HepG2 (cell line): ENCODE results near the gene BCL2. TPM values are rescaled to one million over a fixed set of nuclear protein-coding genes. Genes with fewer than 3 reads are reported as not detected.

Source experiments
- ATAC-seq: fragments of 200-7000 bp; cut with Tn5 transposase; 3 replicates; pipeline ENCODE4 v1.9.1; 2020; ENCODE audit warnings: mild to moderate bottlenecking, moderate library complexity
- BruUV-seq: library from RNA; stranded (reverse); fragments of 400-500 nt; replicated peaks from 2 replicates; lab custom pipeline; 2021; lab: Mats Ljungman, UMichigan
- CTCF ChIA-PET: fragments of 300-600 bp; formaldehyde crosslinking; extraction: SDS; loops from one replicate; lab custom pipeline; 2021; ENCODE audit warnings: low total read pairs, inconsistent platforms, low intra/inter-chr PET ratio; lab: Yijun Ruan, JAX
- POLR2A ChIA-PET: fragments of 350-600 bp; sonication (Branson Sonifier 250); formaldehyde crosslinking; loops from one replicate; lab custom pipeline; 2020; ENCODE audit warnings: antibody characterized with exemption, inconsistent platforms; lab: Yijun Ruan, JAX
- DNase-seq: peaks from one replicate; pipeline ENCODE4 v3.0.0-alpha.2; 2015; ENCODE audit warnings: low spot score
- FAIRE-seq: peaks from 3 replicates; lab custom pipeline; 2011; peaks lifted over from hg19 to GRCh38; lab: Jason Lieb, UNC
- H2AFZ ChIP-seq: one replicate; pipeline ENCODE4 v1.6.1; 2011; ENCODE audit warnings: low read length, inconsistent platforms
- H3K27ac ChIP-seq: fragments of 300-600 bp; 3 replicates; pipeline ENCODE4 v1.8.0; 2011; ENCODE audit warnings: mixed run types, mild to moderate bottlenecking, mixed read lengths, low read length, inconsistent platforms; ENCODE audit not compliant: insufficient read depth; ENCODE audit errors: extremely low read length
- H3K27me3 ChIP-seq, 2 experiments: fragments of 200-600 bp in 1 of 2; 2 replicates in 1 of 2; 3 replicates in 1 of 2; pipeline versions ENCODE4 v1.6.0 to v1.8.0; 2011; ENCODE audit warnings: low read length in 2 of 2, mild to moderate bottlenecking in 2 of 2, moderate library complexity in 2 of 2, inconsistent platforms in 1 of 2; ENCODE audit not compliant: insufficient read depth in 2 of 2, control insufficient read depth in 1 of 2
- H3K36me3 ChIP-seq, 2 experiments: fragments of 200-600 bp in 1 of 2; replicated peaks in 1 of 2; 2 replicates in 1 of 2; 3 replicates in 1 of 2; pipeline versions ENCODE4 v1.5.1 to v1.8.0; 2011; ENCODE audit warnings: low read length in 2 of 2, inconsistent platforms in 1 of 2; ENCODE audit not compliant: insufficient read depth in 2 of 2, control insufficient read depth in 1 of 2
- H3K4me1 ChIP-seq: 2 replicates; pipeline ENCODE4 v1.5.1; 2012; ENCODE audit warnings: low read length, inconsistent platforms; ENCODE audit not compliant: insufficient read depth
- H3K4me2 ChIP-seq: 2 replicates; pipeline ENCODE4 v1.6.0; 2011; ENCODE audit warnings: low read depth, low read length, inconsistent platforms
- H3K4me3 ChIP-seq, 3 experiments: fragments of 200-600 bp in 1 of 3; sonication (generic), shearing (Covaris generic) in 1 of 3; replicated peaks in 1 of 3; 2 replicates each; pipeline ENCODE4 v1.5.1; 2011 to 2016; ENCODE audit warnings: low read length in 3 of 3, inconsistent platforms in 2 of 3, low read depth in 2 of 3, mild to moderate bottlenecking in 2 of 3, control low read depth in 1 of 3, mixed read lengths in 1 of 3; ENCODE audit not compliant: insufficient read depth in 1 of 3
- H3K79me2 ChIP-seq: one replicate; pipeline ENCODE4 v1.6.1; 2011; ENCODE audit warnings: low read length, inconsistent platforms; ENCODE audit not compliant: insufficient read depth
- H3K9ac ChIP-seq: 2 replicates; pipeline ENCODE4 v1.6.0; 2011; ENCODE audit warnings: mild to moderate bottlenecking, low read depth, low read length, inconsistent platforms; ENCODE audit not compliant: insufficient read depth
- H3K9me3 ChIP-seq: 2 replicates; pipeline ENCODE4 v1.5.1; 2012; ENCODE audit warnings: mild to moderate bottlenecking, low read length
- H4K20me1 ChIP-seq: 2 replicates; pipeline ENCODE4 v1.6.0; 2011; ENCODE audit warnings: inconsistent platforms, mild to moderate bottlenecking, low read length, moderate library complexity; ENCODE audit not compliant: insufficient read depth
- CEBPB ChIP-seq: IDR thresholded peaks from 2 replicates; pipeline ENCODE4 v1.6.1; 2011; ENCODE audit warnings: low read depth, low read length, improper control_type of control experiment, borderline replicate concordance
- FOSL1 ChIP-seq: sonication (generic); formaldehyde crosslinking; IDR thresholded peaks from 2 replicates; pipeline ENCODE4 v1.9.0; 2021; ENCODE audit warnings: missing genetic modification reagents, borderline replicate concordance
- NFE2L2 ChIP-seq: fragments of 150-350 bp; IDR thresholded peaks from 2 replicates; pipeline ENCODE4 v1.6.1; 2014; ENCODE audit warnings: low read length
- POLR2A ChIP-seq, 2 experiments: IDR thresholded peaks; 2 replicates each; pipeline ENCODE4 v1.6.1; 2011; ENCODE audit warnings: low read depth in 2 of 2, low read length in 2 of 2, mild to moderate bottlenecking in 1 of 2, moderate library complexity in 1 of 2; ENCODE audit not compliant: insufficient read depth in 1 of 2
- SUZ12 ChIP-seq: fragments of 150-350 bp; IDR thresholded peaks from 2 replicates; pipeline ENCODE4 v1.6.1; 2014; ENCODE audit warnings: low read depth, low read length
- ZFP91 ChIP-seq: sonication (generic); formaldehyde crosslinking; IDR thresholded peaks from 2 replicates; pipeline ENCODE4 v1.9.0; 2022; ENCODE audit warnings: missing genetic modification reagents, mild to moderate bottlenecking, borderline replicate concordance
- ZNF234 ChIP-seq: sonication (generic); formaldehyde crosslinking; conservative IDR thresholded peaks from 2 replicates; pipeline ENCODE4 v1.5.1; 2020; ENCODE audit warnings: mild to moderate bottlenecking, missing genetic modification reagents
- ZNF274 ChIP-seq: sonication (generic); formaldehyde crosslinking; IDR thresholded peaks from 2 replicates; pipeline ENCODE4 v1.5.1; 2020; ENCODE audit warnings: mild to moderate bottlenecking, missing genetic modification reagents
- ZNF460 ChIP-seq: sonication (generic); formaldehyde crosslinking; IDR thresholded peaks from 2 replicates; pipeline ENCODE4 v1.5.1; 2020; ENCODE audit warnings: missing genetic modification reagents, mild to moderate bottlenecking, borderline replicate concordance
- WGBS: methylation state at CpG from one replicate; pipeline ENCODE4 v1.1.6; 2017; ENCODE audit warnings: low lambda C conversion rate; 5-methylcytosine and 5-hydroxymethylcytosine counted together
- in situ Hi-C: cut with HindIII; loops from 2 replicates; pipeline ENCODE4 v1.10.0; 2017; ENCODE audit warnings: low pct_unique_long_range_greater_than_20kb; ENCODE audit not compliant: extremely low pct_ligation_motif_present
- intact Hi-C: fragments of 100-400 bp; cut with micrococcal nuclease; formaldehyde crosslinking; loops from one replicate; pipeline ENCODE4 v1.10.0; 2022; ENCODE audit not compliant: unreplicated experiment
- polyA plus RNA-seq, 8 experiments: library from polyadenylated mRNA; depleted of rRNA in 3 of 8; stranded (reverse) in 7 of 8; unstranded in 1 of 8; fragments of >200 nt; fragmentation: Illumina TruSeq in 4 of 8; extraction: Trizol in 4 of 8; gene quantifications; 2 replicates each; pipeline versions ENCODE4 v1.2.1 to v1.2.3, GENCODE V29; 2011 to 2016; ENCODE audit warnings: low read depth in 4 of 8, missing spikeins in 1 of 8, mixed read lengths in 1 of 8; ENCODE audit not compliant: insufficient read depth in 1 of 8
- total RNA-seq, 5 experiments: library from RNA; depleted of rRNA; stranded (reverse); fragments of >200 nt; fragmentation: Illumina TruSeq; extraction: Trizol; gene quantifications; 2 replicates each; pipeline ENCODE4 v1.2.3, GENCODE V29; 2016; ENCODE audit warnings: low read depth in 1 of 5
- TF ChIP-seq, protein P1 (sequence below): sonication (generic); formaldehyde crosslinking; IDR thresholded peaks from 2 replicates; pipeline ENCODE4 v1.4.0; 2020; ENCODE audit warnings: low read depth, missing genetic modification reagents

BCL2 gene
- total and polyA plus RNA-seq, 2 of the 13 experiments (the other 11 are each of a cell fraction or from before 2014, with no cell fraction given): 0.07 to 0.53 TPM

DNA sequence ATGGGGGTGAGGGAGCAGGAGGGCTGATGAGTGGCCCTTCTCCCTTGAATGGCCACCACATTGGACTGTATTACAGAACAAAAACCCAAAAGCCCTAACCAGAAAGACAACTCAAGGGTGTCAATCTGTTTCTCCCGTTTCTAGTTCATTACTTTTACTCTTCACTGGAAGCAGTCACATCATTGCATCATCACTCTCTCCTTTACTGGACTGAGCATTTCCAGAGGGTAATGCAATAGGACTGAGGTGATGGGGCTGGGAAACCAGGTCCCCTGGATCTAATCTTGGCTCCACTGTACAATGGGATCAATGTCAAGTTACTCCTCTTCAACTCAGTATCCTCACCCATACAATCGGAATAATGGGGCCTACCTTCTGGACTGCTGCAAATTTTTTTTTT lies 56.1 kb downstream of the BCL2 start:
- no peak for ATAC-seq
- intact Hi-C loops: no loop called here
- 0% methylated on average over 2 of the region's 2 CpGs for WGBS
- peaks cover 0 to 1% of the 10 kb centered on the region in 2 experiments; a peak in 2 of 5 replicates for H3K27me3 ChIP-seq
- no peak for DNase-seq
- no peak for TF ChIP-seq ZNF274 (CRISPR knock-in tag)
- TF ChIP-seq FOSL1 (CRISPR knock-in tag): no peak
- TF ChIP-seq CEBPB: peak; percentile 57; the same call in 1 of the 2 replicates
- no peak for TF ChIP-seq SUZ12
- TF ChIP-seq NFE2L2: no peak
- H3K36me3 ChIP-seq: no peaks in the 10 kb centered on the region
- H3K9ac ChIP-seq: no peak overlapping the region
- no TSS peak for BruUV-seq
- FAIRE-seq: no peak
- H4K20me1 ChIP-seq: no peaks in the 10 kb centered on the region
- in situ Hi-C loops: no loop called here
- CTCF ChIA-PET: no interaction called here
- no peak overlapping the region for H3K4me3 ChIP-seq
- H2AFZ ChIP-seq: no peak overlapping the region
- no peak overlapping the region for H3K27ac ChIP-seq
- no peaks in the 10 kb centered on the region for H3K9me3 ChIP-seq
- POLR2A ChIA-PET: no interaction called here
- no peaks in the 10 kb centered on the region for H3K4me1 ChIP-seq
- H3K79me2 ChIP-seq: no peaks in the 10 kb centered on the region
- H3K4me2 ChIP-seq: no peak overlapping the region

GRCh38 chr18:63262369-63263335 lies 56.9 kb downstream of the BCL2 start:
- no peak overlapping the region for H2AFZ ChIP-seq

More at GRCh38 chr18:63262369-63263335, 56.9 kb downstream of the BCL2 start:
- no peaks in the 10 kb centered on the region for H3K36me3 ChIP-seq
- H3K79me2 ChIP-seq: no peaks in the 10 kb centered on the region
- peaks cover 1 to 6% of the 10 kb centered on the region in 2 experiments; a peak in 2 of 5 replicates for H3K27me3 ChIP-seq
- intact Hi-C loops (no loop called here), in situ Hi-C loops (no loop called here)
- ATAC-seq (no peak), DNase-seq (no peak), FAIRE-seq (no peak)
- ChIA-PET CTCF (no interaction called here), POLR2A (no interaction called here)
- no peak overlapping the region for H3K4me3 ChIP-seq
- no peak overlapping the region for H3K4me2 ChIP-seq
- no TSS peak for BruUV-seq
- no peak overlapping the region for H3K9ac ChIP-seq
- no peak for TF ChIP-seq CEBPB
- TF ChIP-seq ZNF460: no peak
- no peak for TF ChIP-seq ZFP91 (CRISPR knock-in tag)
- TF ChIP-seq NFE2L2: no peak
- TF ChIP-seq, protein P1, sequence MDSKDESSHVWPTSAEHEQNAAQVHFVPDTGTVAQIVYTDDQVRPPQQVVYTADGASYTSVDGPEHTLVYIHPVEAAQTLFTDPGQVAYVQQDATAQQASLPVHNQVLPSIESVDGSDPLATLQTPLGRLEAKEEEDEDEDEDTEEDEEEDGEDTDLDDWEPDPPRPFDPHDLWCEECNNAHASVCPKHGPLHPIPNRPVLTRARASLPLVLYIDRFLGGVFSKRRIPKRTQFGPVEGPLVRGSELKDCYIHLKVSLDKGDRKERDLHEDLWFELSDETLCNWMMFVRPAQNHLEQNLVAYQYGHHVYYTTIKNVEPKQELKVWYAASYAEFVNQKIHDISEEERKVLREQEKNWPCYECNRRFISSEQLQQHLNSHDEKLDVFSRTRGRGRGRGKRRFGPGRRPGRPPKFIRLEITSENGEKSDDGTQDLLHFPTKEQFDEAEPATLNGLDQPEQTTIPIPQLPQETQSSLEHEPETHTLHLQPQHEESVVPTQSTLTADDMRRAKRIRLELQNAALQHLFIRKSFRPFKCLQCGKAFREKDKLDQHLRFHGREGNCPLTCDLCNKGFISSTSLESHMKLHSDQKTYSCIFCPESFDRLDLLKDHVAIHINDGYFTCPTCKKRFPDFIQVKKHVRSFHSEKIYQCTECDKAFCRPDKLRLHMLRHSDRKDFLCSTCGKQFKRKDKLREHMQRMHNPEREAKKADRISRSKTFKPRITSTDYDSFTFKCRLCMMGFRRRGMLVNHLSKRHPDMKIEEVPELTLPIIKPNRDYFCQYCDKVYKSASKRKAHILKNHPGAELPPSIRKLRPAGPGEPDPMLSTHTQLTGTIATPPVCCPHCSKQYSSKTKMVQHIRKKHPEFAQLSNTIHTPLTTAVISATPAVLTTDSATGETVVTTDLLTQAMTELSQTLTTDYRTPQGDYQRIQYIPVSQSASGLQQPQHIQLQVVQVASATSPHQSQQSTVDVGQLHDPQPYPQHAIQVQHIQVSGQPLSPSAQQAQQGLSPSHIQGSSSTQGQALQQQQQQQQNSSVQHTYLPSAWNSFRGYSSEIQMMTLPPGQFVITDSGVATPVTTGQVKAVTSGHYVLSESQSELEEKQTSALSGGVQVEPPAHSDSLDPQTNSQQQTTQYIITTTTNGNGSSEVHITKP: no peak
- no peak for TF ChIP-seq ZNF234 (CRISPR knock-in tag)
- TF ChIP-seq POLR2A (IDR thresholded peaks at IDR 0.05; ENCODE audit: insufficient read depth in 1 of 2, low read depth in 2 of 2, low read length in 2 of 2): no peak
- H3K4me1 ChIP-seq: no peaks in the 10 kb centered on the region
- no peak overlapping the region for H3K27ac ChIP-seq
- no peaks in the 10 kb centered on the region for H4K20me1 ChIP-seq
- 12% methylated on average over 12 of the region's 12 CpGs for WGBS
- H3K9me3 ChIP-seq: no peaks in the 10 kb centered on the region
